CD4-positive, CD25-positive, alpha-beta regulatory T cell (primary cell): ENCODE measurements around the gene AUTS2. TPM values are rescaled to one million over a fixed set of nuclear protein-coding genes. Genes with fewer than 3 reads are reported as not detected.

Source experiments
- ATAC-seq, 2 donors: fragments of 150-1000 bp; cut with Tn5 transposase; one replicate each; pipeline ENCODE4 v1.10.0; 2021; ENCODE audit warnings: low read depth in 2 of 2, moderate number of reproducible peaks in 2 of 2, moderate library complexity in 1 of 2
- DNase-seq, 3 donors: peaks; one replicate each; pipeline versions ENCODE4 v3.0.0 to v3.0.0-alpha.2; 2012 to 2022; ENCODE audit warnings: mixed read lengths in 1 of 3
- H3K27ac ChIP-seq: one replicate; pipeline ENCODE4 v1.7.0; 2013; ENCODE audit warnings: mild to moderate bottlenecking, low read length; ENCODE audit not compliant: insufficient read depth, poor library complexity, severe bottlenecking
- H3K27me3 ChIP-seq: one replicate; pipeline ENCODE4 v1.7.0; 2013; ENCODE audit warnings: low read length; ENCODE audit not compliant: control insufficient read depth, insufficient read depth
- H3K36me3 ChIP-seq: one replicate; pipeline ENCODE4 v1.7.0; 2013; ENCODE audit warnings: mild to moderate bottlenecking, low read length, moderate library complexity; ENCODE audit not compliant: control insufficient read depth, insufficient read depth
- H3K4me1 ChIP-seq: 2 replicates; pipeline ENCODE4 v1.7.0; 2013; ENCODE audit warnings: mild to moderate bottlenecking, low read length; ENCODE audit not compliant: insufficient read depth, control insufficient read depth, poor library complexity, severe bottlenecking
- H3K4me3 ChIP-seq: one replicate; pipeline ENCODE4 v1.7.0; 2013; ENCODE audit warnings: low read depth, mild to moderate bottlenecking, low read length, moderate library complexity
- H3K9me3 ChIP-seq, 2 experiments: 1 replicate in 1 of 2; 2 replicates in 1 of 2; pipeline ENCODE4 v1.7.0; 2013; ENCODE audit warnings: low read length in 2 of 2, mild to moderate bottlenecking in 1 of 2, moderate library complexity in 1 of 2; ENCODE audit not compliant: control insufficient read depth in 2 of 2
- H3K27ac Mint-ChIP-seq, 3 donors: one replicate each; pipeline ENCODE4 v1.8.0; 2020 to 2022; ENCODE audit warnings: mild to moderate bottlenecking in 3 of 3, mixed read lengths in 3 of 3, moderate library complexity in 2 of 3
- H3K27me3 Mint-ChIP-seq: one replicate; pipeline ENCODE4 v1.8.0; 2022; ENCODE audit warnings: mild to moderate bottlenecking, mixed read lengths
- H3K36me3 Mint-ChIP-seq: one replicate; pipeline ENCODE4 v1.8.0; 2020; ENCODE audit warnings: mixed read lengths
- H3K4me1 Mint-ChIP-seq, 4 donors: one replicate each; pipeline ENCODE4 v1.8.0; 2020 to 2022; ENCODE audit warnings: mixed read lengths in 4 of 4, mild to moderate bottlenecking in 1 of 4
- H3K4me3 Mint-ChIP-seq, 4 donors: one replicate each; pipeline ENCODE4 v1.8.0; 2020 to 2022; ENCODE audit warnings: mild to moderate bottlenecking in 4 of 4, mixed read lengths in 4 of 4, moderate library complexity in 3 of 4
- H3K9me3 Mint-ChIP-seq, 7 donors: one replicate each; pipeline ENCODE4 v1.8.0; 2020 to 2022; ENCODE audit warnings: mixed read lengths in 7 of 7, mild to moderate bottlenecking in 3 of 7, moderate library complexity in 2 of 7
- polyA plus RNA-seq, 4 donors: library from polyadenylated mRNA; unstranded; fragments of 300-500 nt; fragmentation: Illumina TruSeq; gene quantifications; one replicate each; pipeline ENCODE4 v1.2.3, GENCODE V29; 2021
- total RNA-seq: library from RNA; stranded (reverse); gene quantifications from one replicate; pipeline ENCODE4 v1.2.3, GENCODE V29; 2022

The AUTS2 gene
- total and polyA plus RNA-seq, 5 donors from 2014 or later: 0.47 to 32.4 (median 0.74) TPM

- no peaks in the 10 kb centered on the region for H3K27me3 ChIP-seq
- DNase-seq: no peak
- no peak overlapping the region for H3K4me3 ChIP-seq
- H3K9me3 ChIP-seq: no peaks in the 10 kb centered on the region
- ATAC-seq: no peak
- no peaks in the 10 kb centered on the region for H3K36me3 ChIP-seq
- no peaks in the 10 kb centered on the region for H3K4me1 ChIP-seq
- Mint-ChIP-seq H3K27ac (no peak overlapping the region), H3K4me3 (no peak overlapping the region), H3K27me3 (no peaks in the 10 kb centered on the region), H3K9me3 (peaks cover 0 to 5% (median 0%) of the 10 kb centered on the region in 7 donors), H3K4me1 (no peaks in the 10 kb centered on the region), H3K36me3 (no peaks in the 10 kb centered on the region)
- no peak overlapping the region for H3K27ac ChIP-seq
Measured at GRCh38 chr7:70217571-70217970, 619.3 kb downstream of the AUTS2 start.

- H3K36me3 Mint-ChIP-seq: no peaks in the 10 kb centered on the region
Measured at GRCh38 chr7:70218006-70218405, 619.7 kb downstream of the AUTS2 start.

GRCh38 chr7:70219061-70219460 is 620.8 kb downstream of the AUTS2 start:
- ATAC-seq (no peak), DNase-seq (no peak)
- Histone ChIP-seq H3K4me1 (no peaks in the 10 kb centered on the region), H3K36me3 (no peaks in the 10 kb centered on the region), H3K27ac (no peak overlapping the region), H3K27me3 (no peaks in the 10 kb centered on the region), H3K9me3 (no peaks in the 10 kb centered on the region), H3K4me3 (no peak overlapping the region)
- H3K36me3 Mint-ChIP-seq: no peaks in the 10 kb centered on the region
- no peak overlapping the region for H3K4me3 Mint-ChIP-seq
- no peaks in the 10 kb centered on the region for H3K27me3 Mint-ChIP-seq
- no peak overlapping the region for H3K27ac Mint-ChIP-seq
- no peaks in the 10 kb centered on the region for H3K4me1 Mint-ChIP-seq
- peaks cover 0 to 5% (median 0%) of the 10 kb centered on the region in 7 donors for H3K9me3 Mint-ChIP-seq

More at GRCh38 chr7:70218006-70218405, 619.7 kb downstream of the AUTS2 start:
- Histone ChIP-seq H3K36me3 (no peaks in the 10 kb centered on the region), H3K9me3 (no peaks in the 10 kb centered on the region), H3K27me3 (no peaks in the 10 kb centered on the region), H3K4me3 (no peak overlapping the region), H3K27ac (no peak overlapping the region), H3K4me1 (no peaks in the 10 kb centered on the region)
- Mint-ChIP-seq H3K9me3 (peaks cover 0 to 5% (median 0%) of the 10 kb centered on the region in 7 donors), H3K27me3 (no peaks in the 10 kb centered on the region), H3K4me1 (no peaks in the 10 kb centered on the region), H3K4me3 (no peak overlapping the region), H3K27ac (no peak overlapping the region)
- ATAC-seq (no peak), DNase-seq (no peak)

- Histone ChIP-seq H3K36me3 (no peaks in the 10 kb centered on the region), H3K9me3 (peaks cover 17% of the 10 kb centered on the region in 2 experiments), H3K27me3 (no peaks in the 10 kb centered on the region), H3K4me1 (no peaks in the 10 kb centered on the region), H3K27ac (no peak overlapping the region), H3K4me3 (no peak overlapping the region)
- ATAC-seq (no peak), DNase-seq (no peak)
- Mint-ChIP-seq H3K9me3 (peaks cover 0 to 30% (median 14%) of the 10 kb centered on the region in 7 donors), H3K36me3 (peaks cover 9% of the 10 kb centered on the region), H3K27me3 (no peaks in the 10 kb centered on the region), H3K4me3 (no peak overlapping the region), H3K4me1 (no peaks in the 10 kb centered on the region), H3K27ac (no peak overlapping the region)
Measured at GRCh38 chr7:70229242-70229641, 631.0 kb downstream of the AUTS2 start.

- H3K36me3 Mint-ChIP-seq: peaks cover 9% of the 10 kb centered on the region
- ATAC-seq (no peak), DNase-seq (no peak)
- H3K9me3 ChIP-seq: peaks cover 17% of the 10 kb centered on the region in 2 experiments
- H3K36me3 ChIP-seq: no peaks in the 10 kb centered on the region
- no peaks in the 10 kb centered on the region for H3K4me1 Mint-ChIP-seq
- H3K4me3 Mint-ChIP-seq: no peak overlapping the region
- H3K4me1 ChIP-seq: no peaks in the 10 kb centered on the region
- H3K9me3 Mint-ChIP-seq: peaks cover 0 to 30% (median 14%) of the 10 kb centered on the region in 7 donors
- no peak overlapping the region for H3K27ac ChIP-seq
- no peaks in the 10 kb centered on the region for H3K27me3 ChIP-seq
- no peaks in the 10 kb centered on the region for H3K27me3 Mint-ChIP-seq
- no peak overlapping the region for H3K4me3 ChIP-seq
- H3K27ac Mint-ChIP-seq: no peak overlapping the region
Measured at GRCh38 chr7:70230761-70231160, 632.5 kb downstream of the AUTS2 start.

GRCh38 chr7:70233776-70234175 is 635.5 kb downstream of the AUTS2 start:
- H3K36me3 Mint-ChIP-seq: peaks cover 9% of the 10 kb centered on the region
- peaks cover 17% of the 10 kb centered on the region in 2 experiments for H3K9me3 ChIP-seq

GRCh38 chr7:70237256-70237655 is 639.0 kb downstream of the AUTS2 start:
- Mint-ChIP-seq H3K4me1 (no peaks in the 10 kb centered on the region), H3K9me3 (peaks cover 0 to 6% (median 5%) of the 10 kb centered on the region in 7 donors), H3K36me3 (no peaks in the 10 kb centered on the region)

More at GRCh38 chr7:70233776-70234175, 635.5 kb downstream of the AUTS2 start:
- ATAC-seq: no peak
- H3K36me3 ChIP-seq: no peaks in the 10 kb centered on the region
- no peak for DNase-seq
- no peak overlapping the region for H3K4me3 ChIP-seq
- H3K4me1 Mint-ChIP-seq: no peaks in the 10 kb centered on the region
- H3K9me3 Mint-ChIP-seq: peaks cover 0 to 23% (median 12%) of the 10 kb centered on the region in 7 donors
- no peak overlapping the region for H3K27ac Mint-ChIP-seq
- H3K27me3 Mint-ChIP-seq: no peaks in the 10 kb centered on the region
- no peak overlapping the region for H3K4me3 Mint-ChIP-seq
- H3K27ac ChIP-seq: no peak overlapping the region
- H3K4me1 ChIP-seq: no peaks in the 10 kb centered on the region
- no peaks in the 10 kb centered on the region for H3K27me3 ChIP-seq

GRCh38 chr7:70237831-70238575 is 639.7 kb downstream of the AUTS2 start:
- Histone ChIP-seq H3K4me1 (no peaks in the 10 kb centered on the region), H3K9me3 (no peaks in the 10 kb centered on the region), H3K27me3 (no peaks in the 10 kb centered on the region), H3K4me3 (no peak overlapping the region), H3K36me3 (no peaks in the 10 kb centered on the region), H3K27ac (no peak overlapping the region)
- Mint-ChIP-seq H3K27ac (no peak overlapping the region), H3K4me3 (no peak overlapping the region), H3K4me1 (no peaks in the 10 kb centered on the region), H3K9me3 (peaks cover 0 to 10% (median 4%) of the 10 kb centered on the region in 7 donors), H3K36me3 (no peaks in the 10 kb centered on the region), H3K27me3 (no peaks in the 10 kb centered on the region)
- no peak for DNase-seq
- ATAC-seq: peak in 1 of 2 donors; percentile 40

More at GRCh38 chr7:70237256-70237655, 639.0 kb downstream of the AUTS2 start:
- Histone ChIP-seq H3K4me1 (no peaks in the 10 kb centered on the region), H3K27ac (no peak overlapping the region), H3K9me3 (no peaks in the 10 kb centered on the region), H3K27me3 (no peaks in the 10 kb centered on the region), H3K4me3 (no peak overlapping the region), H3K36me3 (no peaks in the 10 kb centered on the region)
- Mint-ChIP-seq H3K4me3 (no peak overlapping the region), H3K27me3 (no peaks in the 10 kb centered on the region), H3K27ac (no peak overlapping the region)
- DNase-seq (no peak), ATAC-seq (no peak)
